Stimulated activated naive B cell treated with anti-CD40 and anti-IgM and Interleukin-4, amounts not matched to agents 10 μg/mL and 1 μg/mL and 100 μg/mL, for 72 hours (primary cell): ENCODE measurements around the gene LRRC38.

Experiments used
- ATAC-seq, 2 donors: fragments of 150-1000 bp; cut with Tn5 transposase; replicated peaks; 2 replicates each; pipeline ENCODE4 v1.10.0; 2021; ENCODE audit warnings: moderate library complexity in 1 of 2
- DNase-seq: peaks from one replicate; pipeline ENCODE4 v3.0.0; 2021
- H3K27ac Mint-ChIP-seq: one replicate; pipeline ENCODE4 v1.8.0; 2022; ENCODE audit warnings: mild to moderate bottlenecking, mixed read lengths
- H3K27me3 Mint-ChIP-seq, 2 donors: one replicate each; pipeline ENCODE4 v1.8.0; 2022; ENCODE audit warnings: mixed read lengths in 2 of 2
- H3K36me3 Mint-ChIP-seq, 2 donors: one replicate each; pipeline ENCODE4 v1.8.0; 2022; ENCODE audit warnings: mixed read lengths in 2 of 2, mild to moderate bottlenecking in 1 of 2
- H3K4me1 Mint-ChIP-seq, 2 donors: one replicate each; pipeline ENCODE4 v1.8.0; 2022; ENCODE audit warnings: mixed read lengths in 2 of 2, mild to moderate bottlenecking in 1 of 2
- H3K4me3 Mint-ChIP-seq, 2 donors: one replicate each; pipeline ENCODE4 v1.8.0; 2022; ENCODE audit warnings: mild to moderate bottlenecking in 2 of 2, mixed read lengths in 2 of 2, moderate library complexity in 1 of 2
- H3K9me3 Mint-ChIP-seq, 2 donors: one replicate each; pipeline ENCODE4 v1.8.0; 2022; ENCODE audit warnings: mixed read lengths in 2 of 2, mild to moderate bottlenecking in 1 of 2

The LRRC38 gene

GRCh38 chr1:13505020-13505419 is 8.8 kb downstream of the LRRC38 start:
- Mint-ChIP-seq H3K36me3 (no peaks in the 10 kb centered on the region), H3K4me1 (no peaks in the 10 kb centered on the region), H3K27me3 (peaks cover 7 to 17% of the 10 kb centered on the region in 2 donors), H3K4me3 (no peak overlapping the region), H3K9me3 (no peaks in the 10 kb centered on the region), H3K27ac (no peak overlapping the region)
- DNase-seq, result no peak
- no peak for ATAC-seq

GRCh38 chr1:13500806-13501205 is 13.0 kb downstream of the LRRC38 start:
- ATAC-seq (no peak), DNase-seq (no peak)
- Mint-ChIP-seq H3K27ac (no peak overlapping the region), H3K36me3 (no peaks in the 10 kb centered on the region), H3K9me3 (no peaks in the 10 kb centered on the region), H3K27me3 (peaks cover 6 to 10% of the 10 kb centered on the region in 2 donors), H3K4me3 (no peak overlapping the region), H3K4me1 (peaks cover 4 to 13% of the 10 kb centered on the region in 2 donors)

- ATAC-seq (no peak), DNase-seq (no peak)
- Mint-ChIP-seq H3K36me3 (no peaks in the 10 kb centered on the region), H3K9me3 (no peaks in the 10 kb centered on the region), H3K27me3 (peaks cover 10 to 11% of the 10 kb centered on the region in 2 donors), H3K4me1 (peaks cover 8 to 19% of the 10 kb centered on the region in 2 donors), H3K4me3 (no peak overlapping the region), H3K27ac (no peak overlapping the region)
Observed at GRCh38 chr1:13499422-13499821, 14.4 kb downstream of the LRRC38 start.

GRCh38 chr1:13498553-13498952 is 15.2 kb downstream of the LRRC38 start:
- Mint-ChIP-seq H3K36me3 (no peaks in the 10 kb centered on the region), H3K4me3 (no peak overlapping the region), H3K9me3 (no peaks in the 10 kb centered on the region), H3K27ac (no peak overlapping the region), H3K27me3 (peaks cover 10 to 11% of the 10 kb centered on the region in 2 donors), H3K4me1 (peaks cover 12 to 27% of the 10 kb centered on the region in 2 donors)
- ATAC-seq (no peak), DNase-seq (no peak)

GRCh38 chr1:13495186-13495585 is 18.6 kb downstream of the LRRC38 start:
- no peak for DNase-seq
- H3K4me3 Mint-ChIP-seq, result no peak overlapping the region
- peaks cover 12 to 31% of the 10 kb centered on the region in 2 donors for H3K4me1 Mint-ChIP-seq
- no peak for ATAC-seq
- no peaks in the 10 kb centered on the region for H3K9me3 Mint-ChIP-seq
- H3K27me3 Mint-ChIP-seq, result peaks cover 10 to 12% of the 10 kb centered on the region in 2 donors
- H3K27ac Mint-ChIP-seq, result no peak overlapping the region
- no peaks in the 10 kb centered on the region for H3K36me3 Mint-ChIP-seq

GRCh38 chr1:13494712-13495111 is 19.1 kb downstream of the LRRC38 start:
- DNase-seq (no peak), ATAC-seq (no peak)
- Mint-ChIP-seq H3K36me3 (no peaks in the 10 kb centered on the region), H3K27me3 (peaks cover 10 to 12% of the 10 kb centered on the region in 2 donors), H3K4me1 (peaks cover 12 to 31% of the 10 kb centered on the region in 2 donors), H3K4me3 (no peak overlapping the region), H3K9me3 (no peaks in the 10 kb centered on the region), H3K27ac (no peak overlapping the region)

- ATAC-seq (peak; percentile 98), DNase-seq (peak; percentile 32)
- Mint-ChIP-seq H3K9me3 (no peaks in the 10 kb centered on the region), H3K27ac (no peak overlapping the region), H3K27me3 (peaks cover 3 to 12% of the 10 kb centered on the region in 2 donors), H3K4me1 (peaks cover 9 to 30% of the 10 kb centered on the region in 2 donors), H3K36me3 (no peaks in the 10 kb centered on the region), H3K4me3 (no peak overlapping the region)
Observed at GRCh38 chr1:13494025-13494424, 19.8 kb downstream of the LRRC38 start.

GRCh38 chr1:13492711-13493110 is 21.1 kb downstream of the LRRC38 start:
- ATAC-seq (no peak), DNase-seq (no peak)
- H3K4me1 Mint-ChIP-seq, result peaks cover 7 to 23% of the 10 kb centered on the region in 2 donors
- H3K27ac Mint-ChIP-seq, result no peak overlapping the region
- H3K4me3 Mint-ChIP-seq, result no peak overlapping the region
- no peaks in the 10 kb centered on the region for H3K36me3 Mint-ChIP-seq
- H3K27me3 Mint-ChIP-seq, result peaks cover 0 to 12% of the 10 kb centered on the region in 2 donors
- H3K9me3 Mint-ChIP-seq, result no peaks in the 10 kb centered on the region

GRCh38 chr1:13487957-13488356 is 25.8 kb downstream of the LRRC38 start:
- no peak overlapping the region for H3K27ac Mint-ChIP-seq
- H3K4me3 Mint-ChIP-seq, result no peak overlapping the region
- no peaks in the 10 kb centered on the region for H3K36me3 Mint-ChIP-seq
- ATAC-seq (no peak), DNase-seq (no peak)
- no peaks in the 10 kb centered on the region for H3K4me1 Mint-ChIP-seq
- no peaks in the 10 kb centered on the region for H3K9me3 Mint-ChIP-seq
- H3K27me3 Mint-ChIP-seq, result peaks cover 4 to 13% of the 10 kb centered on the region in 2 donors

GRCh38 chr1:13487143-13487868 is 26.5 kb downstream of the LRRC38 start:
- no peaks in the 10 kb centered on the region for H3K36me3 Mint-ChIP-seq
- H3K27me3 Mint-ChIP-seq, result peaks cover 4 to 13% of the 10 kb centered on the region in 2 donors
- no peak overlapping the region for H3K27ac Mint-ChIP-seq
- H3K4me3 Mint-ChIP-seq, result no peak overlapping the region
- H3K4me1 Mint-ChIP-seq, result no peaks in the 10 kb centered on the region
- no peak for DNase-seq
- peak in 1 of 2 donors; percentile 36 for ATAC-seq
- H3K9me3 Mint-ChIP-seq, result no peaks in the 10 kb centered on the region

- H3K27me3 Mint-ChIP-seq, result peaks cover 4 to 9% of the 10 kb centered on the region in 2 donors
- DNase-seq, result no peak
- no peaks in the 10 kb centered on the region for H3K36me3 Mint-ChIP-seq
- no peaks in the 10 kb centered on the region for H3K9me3 Mint-ChIP-seq
- ATAC-seq, result no peak
- no peak overlapping the region for H3K27ac Mint-ChIP-seq
- no peak overlapping the region for H3K4me3 Mint-ChIP-seq
- H3K4me1 Mint-ChIP-seq, result no peaks in the 10 kb centered on the region
Observed at GRCh38 chr1:13483946-13484345, 29.9 kb downstream of the LRRC38 start.

GRCh38 chr1:13482600-13482999 is 31.2 kb downstream of the LRRC38 start:
- Mint-ChIP-seq H3K4me3 (no peak overlapping the region), H3K9me3 (no peaks in the 10 kb centered on the region), H3K27ac (no peak overlapping the region), H3K36me3 (no peaks in the 10 kb centered on the region), H3K27me3 (peaks cover 4 to 9% of the 10 kb centered on the region in 2 donors), H3K4me1 (no peaks in the 10 kb centered on the region)
- ATAC-seq (no peak), DNase-seq (no peak)

GRCh38 chr1:13479171-13479856 is 34.5 kb downstream of the LRRC38 start:
- Mint-ChIP-seq H3K9me3 (peaks cover 6 to 8% of the 10 kb centered on the region in 2 donors), H3K27me3 (no peaks in the 10 kb centered on the region), H3K4me1 (no peaks in the 10 kb centered on the region), H3K4me3 (no peak overlapping the region), H3K36me3 (no peaks in the 10 kb centered on the region), H3K27ac (no peak overlapping the region)
- ATAC-seq (no peak), DNase-seq (no peak)

GRCh38 chr1:13478692-13479091 is 35.1 kb downstream of the LRRC38 start:
- DNase-seq (no peak), ATAC-seq (no peak)
- Mint-ChIP-seq H3K27ac (no peak overlapping the region), H3K4me3 (no peak overlapping the region), H3K27me3 (no peaks in the 10 kb centered on the region), H3K9me3 (peaks cover 6 to 8% of the 10 kb centered on the region in 2 donors), H3K4me1 (no peaks in the 10 kb centered on the region), H3K36me3 (no peaks in the 10 kb centered on the region)

GRCh38 chr1:13469343-13469742 is 44.5 kb downstream of the LRRC38 start:
- H3K9me3 Mint-ChIP-seq, result peaks cover 2 to 4% of the 10 kb centered on the region in 2 donors
- ATAC-seq (peak in 1 of 2 donors; percentile 48), DNase-seq (no peak)
- H3K4me3 Mint-ChIP-seq, result no peak overlapping the region
- H3K27me3 Mint-ChIP-seq, result peaks cover 3 to 5% of the 10 kb centered on the region in 2 donors
- H3K27ac Mint-ChIP-seq, result no peak overlapping the region
- no peaks in the 10 kb centered on the region for H3K4me1 Mint-ChIP-seq
- no peaks in the 10 kb centered on the region for H3K36me3 Mint-ChIP-seq
